HL-60/S4 treated with phorbol 12-myristate 13-acetate at 8.2 ng/mL for 4 days and 3 days (cell line): ENCODE data around the gene KRTAP7-1.

Experiments used
- in situ Hi-C: fragments of 300-500 bp; cut with MboI; formaldehyde crosslinking; loops from 2 replicates; pipeline ENCODE4 v1.15.0; 2022; ENCODE audit warnings: low sequenced_read_pairs

The KRTAP7-1 gene, protein sequence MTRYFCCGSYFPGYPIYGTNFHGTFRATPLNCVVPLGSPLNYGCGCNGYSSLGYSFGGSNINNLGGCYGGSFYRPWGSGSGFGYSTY

DNA sequence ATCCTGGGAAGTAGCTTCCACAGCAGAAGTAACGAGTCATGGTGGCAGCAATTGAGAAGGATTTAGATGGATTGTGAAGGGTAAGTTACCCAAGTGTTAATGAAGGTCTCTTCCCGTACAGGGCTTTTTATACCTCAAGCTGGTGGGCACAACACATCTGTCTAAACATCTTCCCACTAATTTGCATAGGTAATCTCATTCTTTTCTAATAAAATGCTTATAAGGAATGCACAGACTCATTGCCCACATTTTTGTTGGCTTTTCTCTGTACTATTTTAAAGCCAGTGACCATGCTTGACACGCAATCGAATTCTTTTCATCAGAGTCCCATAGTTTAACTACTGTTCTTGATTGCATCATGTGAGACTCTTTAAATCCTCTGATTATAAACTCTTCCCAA is at the start of gene KRTAP7-1:
TSS of gene KRTAP7-1 (minus strand) at position 101 of the 400 bp plus-strand sequence. CDS start at position 40, 61 bp downstream.
- in situ Hi-C loops = no loop called here

DNA sequence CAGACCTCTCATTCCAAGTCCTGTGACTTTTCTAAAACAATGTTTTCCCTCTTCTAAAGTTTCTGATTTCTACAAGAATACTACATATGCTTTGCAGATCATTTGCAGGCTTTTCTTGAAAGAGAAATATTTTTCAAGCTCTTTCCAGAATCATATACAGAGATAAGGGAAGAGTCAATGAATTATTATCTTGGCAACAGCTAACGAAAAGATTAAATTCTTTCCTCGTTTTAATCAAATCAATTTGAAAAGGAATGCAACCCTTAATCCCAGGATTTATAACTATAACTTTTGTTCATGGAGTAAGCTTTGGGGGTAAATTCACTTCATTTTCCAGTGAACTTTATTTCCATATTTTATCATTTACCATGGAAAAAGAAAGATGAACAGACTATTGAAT is 45.0 kb upstream of the KRTAP7-1 start:
- in situ Hi-C loops = no loop called here

DNA sequence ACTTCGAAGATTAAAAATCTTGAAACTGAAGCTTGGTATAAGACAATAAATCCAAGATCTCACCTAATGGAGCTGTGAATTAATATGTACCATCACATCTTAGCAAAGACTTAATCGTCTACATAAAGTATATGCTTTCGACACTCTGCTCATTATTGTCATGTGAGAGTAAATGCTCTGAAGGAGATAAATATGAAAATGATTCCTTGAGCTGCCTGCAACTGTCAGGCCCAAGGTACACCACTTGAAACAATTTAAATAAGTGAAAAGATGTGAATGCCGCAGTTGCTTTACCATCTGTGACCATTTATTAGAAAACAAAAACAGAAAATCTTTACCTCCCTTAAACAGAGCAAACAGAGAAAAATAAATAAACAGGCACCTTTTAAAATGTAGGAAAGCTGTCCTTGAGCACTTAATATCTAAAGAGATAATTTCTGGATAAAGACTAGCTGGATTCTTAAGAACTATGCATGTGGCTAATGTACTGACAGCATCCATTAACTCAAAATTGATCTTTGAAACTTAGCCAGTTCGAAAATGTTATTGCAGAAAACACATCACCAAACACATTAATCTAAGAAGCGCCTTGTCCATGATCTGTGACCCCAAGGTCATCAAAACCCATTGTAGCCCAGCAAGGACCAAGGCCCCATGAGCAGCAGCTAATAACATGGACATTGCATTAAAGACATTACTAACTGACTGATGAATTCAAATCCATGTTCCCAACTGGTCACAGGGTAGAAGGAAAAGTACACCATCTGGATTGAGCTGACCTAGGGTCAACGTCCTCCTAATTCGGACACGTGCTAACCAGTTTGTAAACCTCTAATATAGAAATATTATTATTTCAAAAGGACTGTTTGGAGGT is 18.3 kb upstream of the KRTAP7-1 start:
- in situ Hi-C loops = no loop called here

DNA sequence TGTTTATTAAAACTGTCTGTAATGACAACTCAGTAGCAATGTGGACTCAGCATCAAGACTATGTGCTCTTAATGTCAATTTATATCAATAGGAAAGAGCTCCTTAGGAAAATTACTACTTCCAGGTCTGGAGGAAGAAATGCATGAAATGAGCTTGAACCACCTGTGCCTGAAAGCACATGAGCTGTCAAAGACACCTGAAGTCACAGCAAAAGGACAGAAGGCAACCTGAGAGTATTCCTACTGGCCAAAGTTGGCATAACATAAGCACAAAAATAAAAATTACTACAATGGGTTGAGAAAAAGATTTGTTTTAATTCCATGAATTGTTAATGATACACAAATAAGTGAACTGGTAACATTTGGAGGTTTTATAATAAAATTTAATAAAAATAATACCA is 13.4 kb upstream of the KRTAP7-1 start:
- in situ Hi-C loops = no loop called here

DNA sequence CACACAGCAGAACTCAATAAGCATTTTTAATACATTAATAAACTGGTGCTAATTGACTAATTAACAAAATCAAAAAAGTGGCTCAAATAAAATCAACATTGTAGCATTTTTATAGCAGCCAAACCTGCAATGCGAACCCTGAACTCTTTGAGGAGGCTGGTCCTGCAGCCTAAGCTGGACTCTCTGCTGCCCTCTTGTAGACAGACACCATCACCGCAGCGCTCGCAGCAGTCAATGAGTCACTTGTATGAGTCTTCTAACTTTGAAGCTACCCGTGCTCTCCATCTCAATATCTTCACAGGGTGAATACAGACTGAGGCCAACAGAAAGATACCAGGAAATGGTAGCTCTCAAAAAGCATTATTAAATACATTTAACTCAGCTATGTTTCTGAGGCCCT is 9.7 kb upstream of the KRTAP7-1 start:
- in situ Hi-C loops = no loop called here

DNA sequence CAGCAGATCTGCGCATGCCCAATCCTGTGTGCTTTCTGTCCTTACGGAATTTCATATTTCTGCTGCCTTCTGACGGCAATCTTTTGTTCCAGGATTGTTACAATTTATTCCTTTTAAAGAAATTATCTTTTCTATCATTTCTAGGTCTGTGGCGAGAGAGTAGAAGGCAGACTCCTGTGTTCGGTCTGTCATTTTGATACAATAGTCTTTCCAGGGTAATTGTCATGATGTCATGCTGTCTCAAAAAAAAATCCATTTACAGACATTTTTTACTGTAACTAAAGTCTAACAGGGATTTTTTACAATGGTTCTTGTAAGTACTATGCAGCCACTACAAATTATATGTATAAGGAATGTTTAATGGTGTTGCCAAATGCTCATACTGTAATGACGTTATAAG is 9.0 kb upstream of the KRTAP7-1 start:
- in situ Hi-C loops = no loop called here

DNA sequence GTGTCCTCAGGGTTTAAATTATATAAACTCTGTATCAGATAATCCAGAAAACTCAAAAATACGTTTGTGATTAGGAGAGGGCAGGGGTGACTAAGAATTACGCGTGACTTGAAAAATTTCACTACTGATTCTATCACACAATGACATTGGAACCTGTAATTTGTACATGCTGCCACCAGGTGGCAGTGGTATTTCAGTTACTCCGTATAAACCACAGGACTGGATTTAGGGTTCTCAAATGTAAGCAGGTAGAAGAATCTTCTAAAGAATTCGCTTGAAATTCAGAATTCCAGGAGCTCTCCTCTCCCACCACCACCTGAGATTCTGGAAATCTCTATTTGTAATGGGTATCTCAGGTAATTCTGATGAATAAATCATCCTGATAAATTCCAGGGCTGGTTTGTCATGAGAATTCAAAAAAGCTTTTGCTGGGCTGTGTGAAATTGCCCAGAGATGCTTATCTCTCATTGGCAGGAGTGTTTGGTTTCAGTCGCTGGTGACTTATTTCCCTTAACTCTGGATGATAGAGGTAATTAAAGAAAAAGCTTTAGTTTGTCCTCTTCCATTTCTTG is 1.7 kb upstream of the KRTAP7-1 start:
- in situ Hi-C loops = no loop called here

DNA sequence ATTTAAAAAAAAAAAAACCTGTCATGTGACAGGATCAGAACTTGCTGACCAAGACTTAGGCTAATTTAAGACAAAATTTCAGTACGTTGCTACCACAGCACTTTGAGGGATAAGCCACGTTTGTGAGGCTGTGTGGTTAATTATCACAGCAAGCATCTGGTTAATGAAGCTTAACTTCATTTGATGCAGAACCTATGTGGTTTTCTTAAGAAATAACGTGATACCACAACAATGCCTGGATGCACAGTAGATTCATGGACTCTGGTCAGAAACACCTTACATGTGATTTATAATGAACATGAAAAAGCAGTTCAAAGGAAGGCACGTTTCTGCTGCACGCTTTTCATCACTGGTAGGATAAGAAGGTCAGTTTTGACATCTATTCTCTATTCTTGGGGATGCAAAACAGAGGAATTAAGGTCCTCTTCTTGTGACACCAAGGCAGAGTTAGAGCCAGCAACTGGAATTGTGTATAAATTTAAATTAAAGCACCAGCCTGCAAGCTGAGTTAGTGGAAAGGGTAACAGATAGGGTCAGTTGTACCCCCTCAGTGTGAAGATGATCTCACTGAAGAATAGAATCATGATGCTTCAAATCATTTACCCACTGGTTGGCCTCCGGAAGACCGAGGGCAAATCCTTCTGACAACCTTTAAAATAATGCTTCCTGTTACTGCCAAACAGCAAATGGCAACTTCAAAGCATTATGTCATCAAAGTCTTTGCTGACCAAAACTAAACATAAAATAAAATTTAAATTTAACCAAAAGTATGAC is 10.5 kb downstream of the KRTAP7-1 start:
- in situ Hi-C loops = no loop called here

DNA sequence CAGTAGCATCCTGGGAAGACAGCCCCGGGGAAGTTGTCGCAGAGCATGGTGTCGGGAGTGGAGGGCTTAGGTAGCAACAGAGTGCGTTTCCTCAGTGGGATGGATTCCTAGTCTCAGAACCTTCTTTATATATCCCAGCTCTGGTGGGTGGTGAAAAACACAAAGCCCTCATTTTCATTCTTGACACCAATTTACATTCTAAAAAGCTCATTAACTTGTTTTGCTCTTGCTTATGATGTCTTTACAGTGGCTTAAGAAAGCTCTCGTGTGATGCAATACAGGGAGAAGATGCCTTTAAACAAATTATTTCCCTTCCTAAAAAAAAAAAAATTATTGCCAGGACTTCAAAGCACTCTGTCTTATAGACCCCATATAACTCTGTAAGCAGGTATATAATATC is 16.4 kb downstream of the KRTAP7-1 start, which contains the start of gene KRTAP8-1:
TSS of gene KRTAP8-1 (minus strand) at position 101 of the 400 bp plus-strand sequence. CDS start at position 47, 54 bp downstream.
- in situ Hi-C loops = no loop called here

DNA sequence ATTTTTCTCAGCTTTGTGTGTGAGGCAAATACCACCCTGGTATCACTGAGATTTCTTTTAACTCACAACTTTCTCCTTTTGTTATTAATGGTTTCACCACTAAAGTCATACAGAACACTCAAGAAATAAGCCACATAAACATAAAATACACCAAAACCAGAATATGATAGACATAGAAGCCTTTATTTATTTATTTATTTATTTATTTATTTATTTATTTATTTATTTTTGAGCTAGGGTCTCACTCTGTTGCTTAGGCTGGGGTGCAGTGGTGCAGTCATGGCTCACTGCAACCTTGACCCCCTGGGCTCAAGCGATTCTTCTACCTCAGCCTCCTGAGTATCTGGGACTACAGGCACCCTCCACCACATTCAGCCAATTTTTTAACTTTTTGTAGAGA is 29.0 kb downstream of the KRTAP7-1 start:
- in situ Hi-C loops = no loop called here

DNA sequence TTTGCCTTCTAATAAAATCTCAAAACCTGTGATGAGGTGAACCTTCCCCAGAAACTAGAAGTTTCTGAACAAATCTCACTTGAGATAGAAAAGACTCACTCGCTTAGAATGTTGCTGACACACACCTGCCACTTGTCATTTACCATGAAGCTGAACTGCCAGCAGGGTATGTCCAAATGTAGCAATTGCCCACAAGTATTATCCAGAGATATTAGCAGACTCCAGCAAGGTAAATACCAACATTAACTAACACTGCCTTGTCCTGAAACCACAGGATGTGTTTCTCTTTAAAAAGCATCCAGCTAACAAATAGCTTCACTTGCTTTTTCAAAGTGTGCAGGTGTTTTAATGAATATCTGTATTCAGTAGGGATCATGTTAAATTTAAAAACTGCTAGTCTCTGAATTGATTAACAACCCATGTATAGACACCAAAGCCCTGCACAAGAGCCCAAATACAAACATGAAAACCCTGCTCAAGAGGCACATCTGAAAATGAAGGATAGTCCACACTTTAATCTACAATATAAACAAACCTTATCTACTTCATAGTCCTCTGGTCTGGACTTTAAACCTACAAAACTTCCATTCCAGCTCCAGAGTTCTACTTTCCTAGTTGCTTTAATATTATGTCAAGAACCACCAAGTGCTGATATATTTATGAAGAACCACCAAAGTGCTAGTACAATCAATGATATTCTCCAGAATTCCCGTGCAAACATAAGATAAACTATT is 35.8 kb downstream of the KRTAP7-1 start:
- in situ Hi-C loops = no loop called here

DNA sequence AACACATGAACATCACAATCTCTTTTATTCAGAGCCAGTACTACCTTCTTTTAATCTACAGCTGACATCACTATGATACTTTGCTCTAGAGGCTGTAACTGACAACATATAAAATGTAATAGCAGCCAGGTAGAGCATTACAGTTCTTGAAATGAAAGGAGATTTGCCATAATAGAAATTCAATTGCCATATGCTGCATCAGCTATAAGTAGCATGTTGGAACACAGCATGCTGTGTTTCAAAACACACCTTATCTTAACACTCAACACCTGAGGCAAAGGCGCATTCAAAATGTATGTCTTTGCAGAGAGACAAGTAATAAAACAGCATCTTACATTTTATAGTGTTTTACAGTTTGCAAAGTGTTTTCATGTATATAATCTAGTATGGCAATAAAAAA is 50.3 kb downstream of the KRTAP7-1 start:
- in situ Hi-C loops = no loop called here
